Thyroid gland (tissue), 4 donors: ENCODE measurements around the gene MAN2A2.

Experiments
- CTCF ChIP-seq, 6 experiments: fragments of 200-600 bp in 3 of 6; fragments of 450-650 bp in 3 of 6; sonication (generic) in 3 of 6; IDR thresholded peaks; one replicate each; pipeline ENCODE4 v1.5.1; 2016 to 2019; ENCODE audit warnings: antibody characterized with exemption in 6 of 6, mild to moderate bottlenecking in 2 of 6, inconsistent platforms in 1 of 6, moderate library complexity in 1 of 6
- POLR2A ChIP-seq, 2 donors: fragments of 450-650 bp; IDR thresholded peaks; one replicate each; pipeline ENCODE4 v1.6.1; 2017; ENCODE audit warnings: antibody characterized with exemption in 2 of 2, mild to moderate bottlenecking in 2 of 2, moderate library complexity in 1 of 2

- no peak for TF ChIP-seq CTCF (IDR thresholded peaks at IDR 0.05)
- TF ChIP-seq POLR2A (IDR thresholded peaks at IDR 0.05), result no peak
Observed at GRCh38 chr15:90886291-90886614, 16.8 kb upstream of the MAN2A2 start.
